A549 treated with Mapracorat at 1 μM for 4 hours (cell line): ENCODE results near the gene CRYGS. TPM values are rescaled to one million over a fixed set of nuclear protein-coding genes. Genes with fewer than 3 reads are reported as not detected.

ENCODE experiments used
- total RNA-seq: library from RNA; stranded (reverse); fragments of 200-300 nt; extraction: Qiagen RNA extraction; gene quantifications from 5 replicates; pipeline ENCODE4 v1.2.3, GENCODE V29; 2022

Gene CRYGS
- 0.80 to 0.95 TPM (median 0.83 TPM) in 5 replicates for total RNA-seq

DNA sequence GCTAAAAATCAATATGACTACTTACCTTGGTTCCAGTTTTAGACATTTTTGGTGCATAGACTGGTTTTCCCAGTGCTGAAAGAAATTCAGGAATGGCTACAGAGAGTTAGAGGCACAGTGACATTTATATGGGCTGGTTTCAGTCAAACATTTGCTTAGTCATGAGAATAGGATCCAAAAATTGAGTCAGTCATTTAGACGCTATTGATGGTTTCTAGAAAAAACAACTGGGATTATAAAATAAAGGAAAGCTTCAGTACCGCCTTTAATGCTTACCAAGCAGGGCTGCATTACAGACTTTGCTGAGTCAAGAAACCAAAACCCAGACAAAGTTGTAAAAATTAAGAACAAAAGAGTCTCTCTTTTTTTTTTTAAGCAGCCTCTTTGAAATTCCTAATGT is at the start of gene CRYGS:
Gene CRYGS (minus strand): TSS at position 100 of the 400 bp plus-strand sequence. CDS start 54 bp downstream, at position 46.

GRCh38 chr3:186570096-186570940 is 26.1 kb upstream of the CRYGS start, which contains the start of gene DNAJB11:
Gene DNAJB11, plus strand, starts transcription at chr3:186570720. Its CDS starts 178 bp downstream, at chr3:186570898.

DNA sequence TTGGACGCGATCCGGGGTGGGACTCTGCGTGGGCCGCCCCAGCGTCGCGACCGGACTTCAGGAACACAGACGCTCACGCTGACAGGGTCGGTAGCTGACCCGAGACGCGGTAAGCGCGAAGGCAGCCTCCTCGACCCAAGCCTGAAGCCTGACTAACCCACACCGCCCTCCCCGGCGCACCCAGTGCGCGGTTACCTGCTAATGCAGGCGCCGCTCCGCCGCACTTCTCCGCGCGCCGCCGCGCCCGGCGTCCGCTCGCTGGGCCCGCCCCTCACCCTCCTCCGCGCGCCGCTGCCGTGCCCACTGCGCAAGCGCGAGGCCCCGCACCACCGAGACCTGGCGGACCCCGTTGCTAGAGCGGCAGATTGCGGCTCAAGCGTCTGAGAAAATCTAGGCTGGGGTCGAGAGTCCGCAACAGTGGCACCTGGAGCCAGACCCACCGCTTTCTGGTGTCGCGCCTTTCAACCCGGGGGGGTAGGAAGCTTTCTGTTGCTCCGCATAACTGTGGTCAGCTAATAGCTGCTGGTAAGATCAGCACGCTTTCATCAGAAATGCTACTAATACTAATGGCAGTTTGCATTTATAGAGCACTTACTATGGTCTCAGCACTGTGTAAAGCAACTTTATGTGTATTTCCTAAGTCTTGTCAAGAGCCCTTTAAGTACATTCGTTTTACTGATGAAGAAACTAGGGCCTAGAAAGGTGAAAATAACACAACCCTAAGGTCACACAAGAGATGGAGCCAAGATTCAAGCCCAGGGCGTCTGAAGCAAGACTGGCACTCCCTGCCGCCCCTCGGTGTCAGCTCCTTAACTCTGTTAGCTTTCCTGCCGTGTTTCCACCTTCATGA is 23.1 kb upstream of the CRYGS start, which contains the start of gene TBCCD1:
Gene TBCCD1 (minus strand): TSS at position 268 of the 850 bp plus-strand sequence. CDS start 3,010 bp downstream, outside the sequence.

Other genes starting within 250 kb of the CRYGS start
- 5.7 to 11.4 TPM (median 7.2 TPM) in 5 replicates for gene DGKG, start 182.1 kb downstream of the CRYGS start, total RNA-seq
- gene TBCCD1, start 23.0 kb upstream of the CRYGS start, total RNA-seq: 5.4 to 7.5 TPM (median 6.6 TPM) in 5 replicates
- gene DNAJB11, start 26.3 kb upstream of the CRYGS start, total RNA-seq: 50.5 to 55.3 TPM (median 53.2 TPM) in 5 replicates
- gene AHSG, start 68.7 kb upstream of the CRYGS start, total RNA-seq: 0.08 to 0.11 TPM in 2 of 5 replicates, not detected in the others
- 0.10 to 0.35 TPM (median 0.23 TPM) in 5 replicates for gene FETUB, start 96.0 kb upstream of the CRYGS start, total RNA-seq
- not detected in 5 replicates for gene HRG, start 121.6 kb upstream of the CRYGS start, total RNA-seq
- gene KNG1, start 173.0 kb upstream of the CRYGS start, total RNA-seq: not detected in 5 replicates
- 130 to 142 TPM (median 134 TPM) in 5 replicates for gene EIF4A2, start 239.2 kb upstream of the CRYGS start, total RNA-seq